Panc1 (cell line): ENCODE results near the gene SLC6A11. TPM values are rescaled to one million over a fixed set of nuclear protein-coding genes. Genes with fewer than 3 reads are reported as not detected.

Experiments
- ATAC-seq: fragments of 200-7000 bp; cut with Tn5 transposase; 2 replicates; pipeline ENCODE4 v1.9.1; 2020; ENCODE audit warnings: mild to moderate bottlenecking, moderate library complexity
- BruUV-seq: library from RNA; stranded (reverse); fragments of 400-500 nt; replicated peaks from 2 replicates; lab custom pipeline; 2021; lab: Mats Ljungman, UMichigan
- CTCF ChIA-PET: fragments of 300-600 bp; sonication (Branson Sonifier 250); formaldehyde crosslinking; loops from one replicate; lab custom pipeline; 2022; ENCODE audit warnings: antibody characterized with exemption; lab: Charles Lee
- POLR2A ChIA-PET: fragments of 300-600 bp; sonication (Branson Sonifier 250); formaldehyde crosslinking; loops from one replicate; lab custom pipeline; 2022; ENCODE audit warnings: antibody characterized with exemption; lab: Charles Lee
- DNase-seq: peaks from one replicate; pipeline ENCODE4 v3.0.0-alpha.2; 2010; ENCODE audit warnings: low read depth, low spot score
- H3K27ac ChIP-seq: 2 replicates; pipeline ENCODE4 v1.5.1; 2011; ENCODE audit warnings: mild to moderate bottlenecking, low read length, inconsistent platforms
- H3K27me3 ChIP-seq: fragments of 200-500 bp; sonication (Bioruptor generic); 2 replicates; pipeline ENCODE4 v1.6.0; 2014; ENCODE audit warnings: low read length, inconsistent platforms; ENCODE audit not compliant: control insufficient read depth, insufficient read depth
- H3K36me3 ChIP-seq: fragments of 200-500 bp; sonication (Bioruptor generic); 2 replicates; pipeline ENCODE4 v1.5.1; 2014; ENCODE audit warnings: inconsistent platforms, mild to moderate bottlenecking, low read length, moderate library complexity; ENCODE audit not compliant: control insufficient read depth, insufficient read depth
- H3K4me1 ChIP-seq: 2 replicates; pipeline ENCODE4 v1.5.1; 2011; ENCODE audit warnings: inconsistent platforms, mild to moderate bottlenecking, low read length, moderate library complexity; ENCODE audit not compliant: control insufficient read depth, insufficient read depth
- H3K4me3 ChIP-seq, 2 experiments: 2 replicates each; pipeline ENCODE4 v1.5.1; 2011 to 2012; ENCODE audit warnings: low read depth in 2 of 2, low read length in 2 of 2, mild to moderate bottlenecking in 2 of 2, inconsistent platforms in 1 of 2, moderate library complexity in 1 of 2
- H3K9me3 ChIP-seq: fragments of 200-500 bp; sonication (Bioruptor generic); 2 replicates; pipeline ENCODE4 v1.5.1; 2014; ENCODE audit warnings: low read depth, mild to moderate bottlenecking, inconsistent platforms, low read length, moderate library complexity; ENCODE audit not compliant: control insufficient read depth, insufficient read depth
- POLR2AphosphoS5 ChIP-seq: IDR thresholded peaks from 2 replicates; pipeline ENCODE4 v1.6.1; 2012; ENCODE audit warnings: mild to moderate bottlenecking, low read depth, low read length, moderate library complexity
- SIN3A ChIP-seq: IDR thresholded peaks from 2 replicates; pipeline ENCODE4 v1.6.1; 2012; ENCODE audit warnings: low read depth, mild to moderate bottlenecking, low read length, moderate library complexity, borderline replicate concordance; ENCODE audit not compliant: insufficient read depth
- TCF7L2 ChIP-seq: IDR thresholded peaks from 2 replicates; pipeline ENCODE4 v1.6.1; 2011; ENCODE audit warnings: mild to moderate bottlenecking, low read depth, low read length, inconsistent platforms
- in situ Hi-C: cut with HindIII; loops from 2 replicates; pipeline ENCODE4 v1.10.0; 2016; ENCODE audit warnings: low sequenced_read_pairs, low pct_unique_long_range_greater_than_20kb
- intact Hi-C: fragments of 100-400 bp; cut with micrococcal nuclease; formaldehyde crosslinking; loops from one replicate; pipeline ENCODE4 v1.10.0; 2022; ENCODE audit not compliant: unreplicated experiment
- total RNA-seq: library from RNA; stranded (reverse); gene quantifications from one replicate; pipeline ENCODE4 v1.2.1, GENCODE V29; 2021; ENCODE audit not compliant: unreplicated experiment
- TF ChIP-seq, protein P1 (sequence below), 2 experiments: IDR thresholded peaks; 2 replicates each; pipeline ENCODE4 v1.6.1; 2011 to 2012; ENCODE audit warnings: low read depth in 2 of 2, control low read depth in 1 of 2, low read length in 1 of 2, mild to moderate bottlenecking in 1 of 2, moderate library complexity in 1 of 2; ENCODE audit not compliant: insufficient read depth in 1 of 2
- TF ChIP-seq, protein P2 (sequence below): fragments of 450-650 bp; IDR thresholded peaks from 2 replicates; pipeline ENCODE4 v1.5.1; 2017; ENCODE audit warnings: mild to moderate bottlenecking

The SLC6A11 gene
- total RNA-seq, 1 experiment from 2014 or later: not detected

GRCh38 chr3:10957976-10958749 is 142.1 kb downstream of the SLC6A11 start:
- H3K4me1 ChIP-seq: no peaks in the 10 kb centered on the region
- no peak overlapping the region for H3K4me3 ChIP-seq
- H3K27ac ChIP-seq: no peak overlapping the region
- no peaks in the 10 kb centered on the region for H3K36me3 ChIP-seq
- POLR2A ChIA-PET: no interaction called here
- DNase-seq (no peak), ATAC-seq (no peak)
- no TSS peak for BruUV-seq
- no peak for TF ChIP-seq SIN3A
- no peak for TF ChIP-seq POLR2AphosphoS5
- TF ChIP-seq, protein P1, sequence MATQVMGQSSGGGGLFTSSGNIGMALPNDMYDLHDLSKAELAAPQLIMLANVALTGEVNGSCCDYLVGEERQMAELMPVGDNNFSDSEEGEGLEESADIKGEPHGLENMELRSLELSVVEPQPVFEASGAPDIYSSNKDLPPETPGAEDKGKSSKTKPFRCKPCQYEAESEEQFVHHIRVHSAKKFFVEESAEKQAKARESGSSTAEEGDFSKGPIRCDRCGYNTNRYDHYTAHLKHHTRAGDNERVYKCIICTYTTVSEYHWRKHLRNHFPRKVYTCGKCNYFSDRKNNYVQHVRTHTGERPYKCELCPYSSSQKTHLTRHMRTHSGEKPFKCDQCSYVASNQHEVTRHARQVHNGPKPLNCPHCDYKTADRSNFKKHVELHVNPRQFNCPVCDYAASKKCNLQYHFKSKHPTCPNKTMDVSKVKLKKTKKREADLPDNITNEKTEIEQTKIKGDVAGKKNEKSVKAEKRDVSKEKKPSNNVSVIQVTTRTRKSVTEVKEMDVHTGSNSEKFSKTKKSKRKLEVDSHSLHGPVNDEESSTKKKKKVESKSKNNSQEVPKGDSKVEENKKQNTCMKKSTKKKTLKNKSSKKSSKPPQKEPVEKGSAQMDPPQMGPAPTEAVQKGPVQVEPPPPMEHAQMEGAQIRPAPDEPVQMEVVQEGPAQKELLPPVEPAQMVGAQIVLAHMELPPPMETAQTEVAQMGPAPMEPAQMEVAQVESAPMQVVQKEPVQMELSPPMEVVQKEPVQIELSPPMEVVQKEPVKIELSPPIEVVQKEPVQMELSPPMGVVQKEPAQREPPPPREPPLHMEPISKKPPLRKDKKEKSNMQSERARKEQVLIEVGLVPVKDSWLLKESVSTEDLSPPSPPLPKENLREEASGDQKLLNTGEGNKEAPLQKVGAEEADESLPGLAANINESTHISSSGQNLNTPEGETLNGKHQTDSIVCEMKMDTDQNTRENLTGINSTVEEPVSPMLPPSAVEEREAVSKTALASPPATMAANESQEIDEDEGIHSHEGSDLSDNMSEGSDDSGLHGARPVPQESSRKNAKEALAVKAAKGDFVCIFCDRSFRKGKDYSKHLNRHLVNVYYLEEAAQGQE (IDR thresholded peaks at IDR 0.05; ENCODE audit: insufficient read depth in 1 of 2, low read depth in 2 of 2, low read length in 1 of 2): no peak
- TF ChIP-seq, protein P2, sequence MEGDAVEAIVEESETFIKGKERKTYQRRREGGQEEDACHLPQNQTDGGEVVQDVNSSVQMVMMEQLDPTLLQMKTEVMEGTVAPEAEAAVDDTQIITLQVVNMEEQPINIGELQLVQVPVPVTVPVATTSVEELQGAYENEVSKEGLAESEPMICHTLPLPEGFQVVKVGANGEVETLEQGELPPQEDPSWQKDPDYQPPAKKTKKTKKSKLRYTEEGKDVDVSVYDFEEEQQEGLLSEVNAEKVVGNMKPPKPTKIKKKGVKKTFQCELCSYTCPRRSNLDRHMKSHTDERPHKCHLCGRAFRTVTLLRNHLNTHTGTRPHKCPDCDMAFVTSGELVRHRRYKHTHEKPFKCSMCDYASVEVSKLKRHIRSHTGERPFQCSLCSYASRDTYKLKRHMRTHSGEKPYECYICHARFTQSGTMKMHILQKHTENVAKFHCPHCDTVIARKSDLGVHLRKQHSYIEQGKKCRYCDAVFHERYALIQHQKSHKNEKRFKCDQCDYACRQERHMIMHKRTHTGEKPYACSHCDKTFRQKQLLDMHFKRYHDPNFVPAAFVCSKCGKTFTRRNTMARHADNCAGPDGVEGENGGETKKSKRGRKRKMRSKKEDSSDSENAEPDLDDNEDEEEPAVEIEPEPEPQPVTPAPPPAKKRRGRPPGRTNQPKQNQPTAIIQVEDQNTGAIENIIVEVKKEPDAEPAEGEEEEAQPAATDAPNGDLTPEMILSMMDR: no peak
- no peak for TF ChIP-seq TCF7L2
- in situ Hi-C loops (no loop called here), intact Hi-C loops (no loop called here)
- no peaks in the 10 kb centered on the region for H3K9me3 ChIP-seq
- peaks cover 4% of the 10 kb centered on the region; the same call in 1 of the 2 replicates for H3K27me3 ChIP-seq
- CTCF ChIA-PET: interaction anchor here (1.1 kb wide), 1 partner anchor 16 kb away, joined by 3 read pairs; no protein-coding TSS in a partner anchor

DNA sequence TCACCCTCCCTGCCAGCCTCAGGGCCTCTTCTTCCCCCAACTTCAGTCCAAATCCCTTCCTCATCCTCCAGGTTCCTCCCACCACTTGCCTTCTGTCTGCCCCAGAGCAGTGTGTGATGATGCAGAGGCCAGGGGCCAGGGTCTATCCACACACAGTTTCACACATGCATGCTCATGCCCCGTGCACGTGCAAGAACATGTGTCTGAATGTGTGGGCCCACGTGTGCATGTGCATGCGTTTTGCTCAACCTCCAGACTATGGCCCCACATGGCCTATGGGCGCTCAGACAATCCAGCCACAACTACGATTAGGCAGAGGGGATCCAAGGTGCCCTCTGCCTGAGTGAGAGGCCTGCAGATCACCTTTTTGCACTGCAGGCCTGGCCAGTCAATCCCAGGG is 144.2 kb downstream of the SLC6A11 start:
- POLR2A ChIA-PET: no interaction called here
- DNase-seq (no peak), ATAC-seq (no peak)
- no TSS peak for BruUV-seq
- Histone ChIP-seq H3K9me3 (no peaks in the 10 kb centered on the region), H3K27me3 (peaks cover 11% of the 10 kb centered on the region), H3K27ac (no peak overlapping the region), H3K4me1 (no peaks in the 10 kb centered on the region), H3K4me3 (no peak overlapping the region), H3K36me3 (no peaks in the 10 kb centered on the region)
- intact Hi-C loops: no loop called here
- TF ChIP-seq TCF7L2 (no peak), POLR2AphosphoS5 (no peak), SIN3A (no peak)
- TF ChIP-seq, protein P2: no peak
- TF ChIP-seq, protein P1 (IDR thresholded peaks at IDR 0.05; ENCODE audit: insufficient read depth in 1 of 2, low read depth in 2 of 2, low read length in 1 of 2): no peak
- CTCF ChIA-PET: no interaction called here
- in situ Hi-C loops: no loop called here
